ENCODE data around the gene ADRA2C.

DNA sequence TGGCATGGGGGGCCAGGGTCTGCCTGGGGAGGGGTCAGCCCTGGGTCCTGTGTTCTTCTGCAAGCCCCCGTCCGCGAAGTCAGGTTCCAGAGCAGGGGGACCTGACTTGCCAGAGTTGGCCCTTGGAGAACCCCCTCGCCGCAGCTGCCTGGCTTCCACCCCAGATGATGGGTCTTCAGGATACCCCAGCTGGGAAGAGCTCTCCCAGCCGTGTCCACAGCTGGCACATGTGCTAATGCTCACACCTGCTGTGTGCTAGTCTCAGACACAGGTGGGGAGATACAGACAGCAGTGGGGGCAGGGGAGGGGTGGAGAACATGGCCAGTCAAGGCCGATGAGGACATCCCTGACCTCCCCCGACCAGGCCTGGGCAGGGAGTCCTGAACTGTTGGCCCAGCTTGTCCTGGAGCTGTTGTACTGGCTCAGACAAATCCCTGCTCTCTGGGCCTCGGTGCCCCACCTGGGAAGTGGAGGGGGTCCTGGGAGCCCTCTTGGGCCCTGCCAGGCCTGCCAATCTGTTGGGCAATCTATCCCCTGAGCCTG is 3.5 kb downstream of the ADRA2C start:
- TF ChIP-seq CTCF (conservative IDR thresholded peaks at IDR 0.05; ENCODE audit: low read depth, low read length) (no peak), EZH2 (IDR thresholded peaks at IDR 0.05; ENCODE audit: low read length, unreplicated experiment) (no peak), EZH2phosphoT487 (IDR thresholded peaks at IDR 0.05; ENCODE audit: borderline replicate concordance, low read length) (no peak)
